Osteoblast (primary cell): ENCODE results near the gene MRGPRE. TPM values are rescaled to one million over a fixed set of nuclear protein-coding genes. Genes with fewer than 3 reads are reported as not detected.

Source experiments
- DNase-seq: peaks from one replicate; pipeline ENCODE4 v3.0.0; 2011; ENCODE audit warnings: low spot score, mixed read lengths; ENCODE audit not compliant: insufficient read length; ENCODE audit errors: missing footprints
- H2AFZ ChIP-seq: 2 replicates; pipeline ENCODE4 v1.6.0; 2011; ENCODE audit warnings: mild to moderate bottlenecking, low read length
- H3K27ac ChIP-seq: 2 replicates; pipeline ENCODE4 v1.5.1; 2011; ENCODE audit warnings: mild to moderate bottlenecking, low read depth, low read length, moderate library complexity
- H3K27me3 ChIP-seq: 2 replicates; pipeline ENCODE4 v1.6.0; 2012; ENCODE audit warnings: mild to moderate bottlenecking, control low read depth, inconsistent platforms, low read length, moderate library complexity; ENCODE audit not compliant: insufficient read depth
- H3K36me3 ChIP-seq: 2 replicates; pipeline ENCODE4 v1.5.1; 2011; ENCODE audit warnings: mild to moderate bottlenecking, low read length, control low read depth, moderate library complexity; ENCODE audit not compliant: insufficient read depth
- H3K4me1 ChIP-seq: 2 replicates; pipeline ENCODE4 v1.5.1; 2011; ENCODE audit warnings: mild to moderate bottlenecking, low read length, control low read depth, moderate library complexity; ENCODE audit not compliant: insufficient read depth
- H3K4me2 ChIP-seq: 2 replicates; pipeline ENCODE4 v1.6.0; 2011; ENCODE audit warnings: mild to moderate bottlenecking, low read length; ENCODE audit not compliant: insufficient read depth
- H3K4me3 ChIP-seq: fragments of 200-600 bp; sonication (generic); 3 replicates; pipeline ENCODE4 v1.5.1; 2012; ENCODE audit warnings: mild to moderate bottlenecking, low read length, inconsistent platforms; ENCODE audit not compliant: insufficient read depth
- H3K79me2 ChIP-seq: 2 replicates; pipeline ENCODE4 v1.6.0; 2012; ENCODE audit warnings: mild to moderate bottlenecking, low read length, control low read depth, inconsistent platforms; ENCODE audit not compliant: insufficient read depth
- H3K9me3 ChIP-seq: 2 replicates; pipeline ENCODE4 v1.5.1; 2011; ENCODE audit warnings: low read depth, low read length, control low read depth
- H4K20me1 ChIP-seq: 2 replicates; pipeline ENCODE4 v1.6.0; 2012; ENCODE audit warnings: mild to moderate bottlenecking, low read length, control low read depth; ENCODE audit not compliant: insufficient read depth
- total RNA-seq: library from RNA; depleted of rRNA; stranded (reverse); fragments of >200 nt; gene quantifications from 2 replicates; pipeline ENCODE4 v1.2.3, GENCODE V29; 2012
- TF ChIP-seq, protein P1 (sequence below): IDR thresholded peaks from 2 replicates; pipeline ENCODE4 v1.5.1; 2011; ENCODE audit warnings: mild to moderate bottlenecking, low read depth, low read length, moderate library complexity; ENCODE audit errors: extremely low read depth

MRGPRE gene
- total RNA-seq, 1 donor, result under 0.01 TPM

DNA sequence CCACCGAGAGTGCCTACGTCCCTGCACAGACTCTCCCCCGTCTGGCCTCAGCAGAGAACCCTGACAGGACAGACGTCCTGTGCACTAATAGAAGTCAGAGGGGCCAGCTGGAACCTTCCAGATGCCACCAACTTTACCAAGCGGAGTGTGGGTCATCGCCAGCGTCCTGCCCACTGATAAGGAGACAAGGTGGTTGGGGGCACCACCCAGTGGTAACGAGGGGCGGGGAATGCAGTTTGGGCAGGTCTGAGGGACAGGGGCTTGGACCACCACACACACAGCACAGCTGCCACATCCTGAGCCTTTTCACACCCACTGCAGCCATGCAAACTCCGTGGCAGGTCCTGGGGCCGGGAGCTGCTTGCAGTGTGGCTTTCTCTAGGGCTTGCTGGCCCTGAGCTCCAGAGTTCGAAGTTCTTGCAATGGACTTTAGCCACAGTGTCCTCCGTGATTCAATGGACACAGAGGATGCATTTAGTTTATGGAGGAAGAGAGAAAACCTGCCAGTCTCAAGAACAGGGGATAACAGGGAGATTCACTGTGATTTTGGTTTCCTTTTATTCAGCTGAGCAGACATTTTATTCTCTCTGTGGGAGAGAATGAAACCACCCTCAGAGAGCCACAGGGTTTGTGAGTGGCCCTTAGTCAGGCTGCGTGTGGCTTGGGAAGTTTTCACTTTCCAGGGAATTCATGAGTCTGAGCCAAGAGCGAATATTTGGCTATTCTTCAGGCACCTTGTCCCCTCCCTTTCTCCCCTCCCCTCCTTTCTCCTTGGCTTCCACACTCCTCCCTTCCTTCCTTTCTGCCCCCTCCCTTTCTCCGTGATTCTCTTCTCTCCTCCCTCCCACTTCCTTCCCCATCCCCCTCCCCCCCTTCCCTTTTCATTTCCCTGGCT is 26.7 kb downstream of the MRGPRE start:
- DNase-seq, result peak; percentile 84
- Histone ChIP-seq H3K27me3 (peaks cover 43% of the 10 kb centered on the region), H3K79me2 (no peaks in the 10 kb centered on the region), H2AFZ (peak overlapping the region; percentile 62), H4K20me1 (no peaks in the 10 kb centered on the region), H3K36me3 (no peaks in the 10 kb centered on the region), H3K27ac (no peak overlapping the region), H3K4me1 (no peaks in the 10 kb centered on the region), H3K9me3 (no peaks in the 10 kb centered on the region), H3K4me2 (peak overlapping the region; percentile 64), H3K4me3 (peak overlapping the region; percentile 30)
- TF ChIP-seq, protein P1, sequence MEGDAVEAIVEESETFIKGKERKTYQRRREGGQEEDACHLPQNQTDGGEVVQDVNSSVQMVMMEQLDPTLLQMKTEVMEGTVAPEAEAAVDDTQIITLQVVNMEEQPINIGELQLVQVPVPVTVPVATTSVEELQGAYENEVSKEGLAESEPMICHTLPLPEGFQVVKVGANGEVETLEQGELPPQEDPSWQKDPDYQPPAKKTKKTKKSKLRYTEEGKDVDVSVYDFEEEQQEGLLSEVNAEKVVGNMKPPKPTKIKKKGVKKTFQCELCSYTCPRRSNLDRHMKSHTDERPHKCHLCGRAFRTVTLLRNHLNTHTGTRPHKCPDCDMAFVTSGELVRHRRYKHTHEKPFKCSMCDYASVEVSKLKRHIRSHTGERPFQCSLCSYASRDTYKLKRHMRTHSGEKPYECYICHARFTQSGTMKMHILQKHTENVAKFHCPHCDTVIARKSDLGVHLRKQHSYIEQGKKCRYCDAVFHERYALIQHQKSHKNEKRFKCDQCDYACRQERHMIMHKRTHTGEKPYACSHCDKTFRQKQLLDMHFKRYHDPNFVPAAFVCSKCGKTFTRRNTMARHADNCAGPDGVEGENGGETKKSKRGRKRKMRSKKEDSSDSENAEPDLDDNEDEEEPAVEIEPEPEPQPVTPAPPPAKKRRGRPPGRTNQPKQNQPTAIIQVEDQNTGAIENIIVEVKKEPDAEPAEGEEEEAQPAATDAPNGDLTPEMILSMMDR, result no peak

DNA sequence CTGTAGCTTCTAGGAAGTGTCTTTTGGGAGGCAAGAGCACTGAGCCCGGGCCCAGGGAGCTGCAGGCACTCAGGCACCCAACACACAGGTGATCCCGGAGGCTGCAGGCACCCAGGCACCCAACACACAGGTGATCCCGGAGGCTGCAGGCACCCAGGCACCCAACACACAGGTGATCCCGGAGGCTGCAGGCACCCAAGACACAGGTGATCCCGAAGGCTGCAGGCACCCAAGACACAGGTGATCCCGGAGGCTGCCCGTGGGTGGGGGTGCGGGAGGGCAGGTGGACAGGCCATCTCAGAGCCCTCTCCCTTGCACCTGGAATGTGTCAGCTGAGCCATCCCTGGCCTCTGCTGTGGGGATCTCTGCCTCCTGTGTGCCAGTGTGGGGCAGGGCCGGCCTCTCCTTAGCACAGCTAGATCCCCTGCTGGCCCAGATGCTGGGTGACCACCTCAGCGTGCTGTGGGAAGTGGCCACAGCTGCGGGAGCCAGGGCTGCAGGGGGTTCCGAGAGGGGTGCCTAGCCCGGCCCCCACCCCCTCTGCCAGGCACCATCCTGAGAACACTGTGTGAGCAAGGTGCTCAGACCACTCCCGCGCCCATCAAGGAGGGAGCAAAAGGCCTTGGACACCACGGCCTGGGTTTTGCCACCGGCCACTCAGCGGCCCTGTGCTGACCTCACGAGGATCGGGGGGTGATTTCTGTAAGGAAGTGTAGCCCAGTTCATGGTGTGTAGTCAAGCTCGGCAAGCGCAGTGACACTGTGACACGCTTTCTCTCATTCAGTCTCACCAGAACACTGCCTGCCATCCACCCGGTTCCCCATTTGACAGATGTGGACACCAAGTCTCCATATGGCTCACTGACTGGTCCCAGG is 27.8 kb downstream of the MRGPRE start:
- Histone ChIP-seq H3K27ac (no peak overlapping the region), H3K4me3 (no peak overlapping the region), H3K4me2 (no peak overlapping the region), H3K36me3 (no peaks in the 10 kb centered on the region), H3K27me3 (peaks cover 39% of the 10 kb centered on the region), H3K4me1 (no peaks in the 10 kb centered on the region), H3K9me3 (no peaks in the 10 kb centered on the region), H4K20me1 (no peaks in the 10 kb centered on the region), H3K79me2 (no peaks in the 10 kb centered on the region), H2AFZ (no peak overlapping the region)
- DNase-seq, result peak; percentile 66
- TF ChIP-seq, protein P1, result no peak

DNA sequence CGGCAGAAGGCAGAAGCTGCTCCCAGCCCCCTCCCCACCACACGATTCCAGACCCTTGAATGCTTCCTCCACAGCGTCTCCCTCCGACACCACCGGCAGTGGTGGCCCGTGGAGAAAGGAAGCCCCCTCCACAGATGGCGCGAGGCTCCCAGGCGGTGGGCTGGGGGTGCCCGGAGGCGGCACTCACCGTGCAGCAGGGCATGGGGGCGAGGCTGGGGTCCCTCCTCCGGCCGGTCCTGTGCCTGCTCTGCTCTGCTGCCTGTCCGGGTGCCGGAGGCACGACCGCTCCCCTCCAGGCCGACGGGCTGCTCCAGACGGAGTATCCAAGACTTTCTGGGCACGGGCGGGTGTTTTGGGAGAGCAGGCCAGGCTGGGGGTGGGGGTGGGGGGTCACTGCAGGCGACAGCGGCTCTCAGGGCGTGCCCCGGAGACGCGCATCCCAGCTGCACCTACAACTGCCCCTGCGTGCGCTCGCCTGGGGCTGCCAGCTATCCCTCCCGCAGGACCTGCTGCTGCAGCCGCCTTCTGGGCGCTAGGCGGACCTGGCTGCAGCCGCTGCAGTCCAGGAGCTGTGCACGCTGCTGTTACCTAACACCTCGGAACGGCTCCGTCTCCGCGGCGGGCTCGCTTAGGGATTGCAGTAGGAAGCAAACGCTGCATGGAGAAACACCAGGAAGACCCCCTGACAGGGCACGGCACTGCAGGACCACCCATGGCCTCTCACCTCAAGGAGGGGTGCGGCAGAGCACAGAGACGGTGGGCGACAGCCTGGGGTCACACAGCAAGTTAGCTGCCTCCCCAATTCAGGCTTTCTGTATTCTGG is 28.8 kb downstream of the MRGPRE start:
- Histone ChIP-seq H3K4me3 (no peak overlapping the region), H4K20me1 (no peaks in the 10 kb centered on the region), H3K4me2 (no peak overlapping the region), H3K27ac (no peak overlapping the region), H2AFZ (no peak overlapping the region), H3K9me3 (no peaks in the 10 kb centered on the region), H3K4me1 (no peaks in the 10 kb centered on the region), H3K79me2 (no peaks in the 10 kb centered on the region), H3K36me3 (no peaks in the 10 kb centered on the region), H3K27me3 (peaks cover 39% of the 10 kb centered on the region)
- TF ChIP-seq, protein P1, result no peak
- DNase-seq, result peak; percentile 84
